ENCODE measurements around the gene POLN.

The POLN gene

DNA sequence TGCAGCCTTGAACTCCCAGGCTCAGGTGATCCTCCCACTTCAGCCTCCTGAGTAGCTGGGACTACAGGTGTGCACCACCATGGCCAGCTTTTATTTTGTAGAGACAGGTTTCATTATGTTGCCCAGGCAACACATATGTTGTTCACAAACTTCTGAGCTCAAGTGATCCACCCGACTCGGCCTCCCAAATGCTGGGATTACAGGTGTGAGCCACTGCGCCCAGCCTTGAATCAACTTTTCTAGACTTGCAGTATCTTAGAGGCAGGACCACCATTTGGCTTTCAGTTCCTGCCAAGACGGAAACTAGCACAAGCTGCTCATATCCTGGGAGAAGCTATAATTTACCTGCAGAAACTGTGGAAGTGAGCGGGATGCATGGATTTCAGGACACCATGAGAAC lies 162.9 kb downstream of the POLN start:
- DNase-seq: no peak

DNA sequence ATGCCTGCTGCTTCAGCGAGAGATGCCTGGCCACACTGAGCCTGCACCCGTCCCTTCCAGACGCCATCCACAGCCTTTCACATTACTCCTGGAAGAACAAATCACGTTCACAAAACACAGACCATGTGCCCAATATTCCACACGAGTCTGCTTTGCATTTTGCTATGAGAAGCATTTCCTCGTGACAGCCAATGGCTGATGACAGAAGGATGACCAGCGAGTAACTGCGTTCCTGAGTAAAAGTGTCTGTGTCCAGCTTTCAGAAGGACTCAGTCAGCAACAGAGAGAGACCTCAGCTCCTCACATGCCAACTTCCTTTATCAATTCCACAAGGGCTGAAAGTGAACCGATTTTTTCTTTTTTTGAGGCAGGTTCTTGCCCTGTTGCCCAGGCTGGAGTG lies 163.3 kb downstream of the POLN start:
- no peak for DNase-seq

DNA sequence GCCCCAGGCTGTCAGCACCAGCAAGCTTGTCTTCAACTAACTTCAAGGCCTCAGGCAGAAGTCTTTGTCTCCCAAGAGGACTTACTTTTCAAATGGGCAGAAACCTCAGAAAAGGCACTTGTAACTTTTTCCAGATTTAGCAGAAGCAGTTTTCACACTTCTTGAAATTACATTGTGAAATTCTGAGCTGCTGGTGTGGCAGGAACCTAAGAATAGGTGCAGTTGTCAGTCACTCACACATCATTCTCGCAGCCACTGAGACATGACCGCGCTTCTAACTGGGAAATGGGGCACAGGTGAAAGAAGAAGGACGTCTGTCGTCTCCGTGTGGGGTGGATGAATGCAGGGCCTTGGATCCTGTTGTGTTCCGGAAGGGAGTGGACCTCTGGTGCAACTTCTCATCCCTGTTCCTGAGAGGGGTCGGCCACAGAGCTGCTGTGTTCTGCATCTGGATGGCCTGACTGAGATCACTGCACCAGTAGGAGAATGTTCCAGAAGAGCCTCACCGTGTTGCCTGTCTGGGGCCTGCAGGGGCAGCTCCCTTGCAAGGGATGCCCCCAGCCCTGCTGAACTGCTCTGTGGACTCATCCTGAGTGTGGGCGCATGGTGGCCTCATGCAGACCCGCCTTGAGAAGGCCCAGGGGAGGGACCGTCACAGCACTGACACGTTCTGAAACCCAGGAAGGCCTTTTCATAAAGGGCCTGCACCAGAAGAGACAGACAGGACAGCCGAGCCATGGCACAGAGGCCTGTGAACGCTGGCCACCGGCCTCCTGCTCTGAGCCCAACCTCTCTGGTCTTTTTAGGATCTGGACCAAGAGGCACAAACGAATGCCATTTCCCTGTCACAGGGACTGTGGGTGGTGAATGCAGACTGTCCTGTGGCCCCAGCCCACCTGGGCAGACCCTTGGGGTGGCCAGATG lies 164.1 kb downstream of the POLN start:
- no peak for DNase-seq

DNA sequence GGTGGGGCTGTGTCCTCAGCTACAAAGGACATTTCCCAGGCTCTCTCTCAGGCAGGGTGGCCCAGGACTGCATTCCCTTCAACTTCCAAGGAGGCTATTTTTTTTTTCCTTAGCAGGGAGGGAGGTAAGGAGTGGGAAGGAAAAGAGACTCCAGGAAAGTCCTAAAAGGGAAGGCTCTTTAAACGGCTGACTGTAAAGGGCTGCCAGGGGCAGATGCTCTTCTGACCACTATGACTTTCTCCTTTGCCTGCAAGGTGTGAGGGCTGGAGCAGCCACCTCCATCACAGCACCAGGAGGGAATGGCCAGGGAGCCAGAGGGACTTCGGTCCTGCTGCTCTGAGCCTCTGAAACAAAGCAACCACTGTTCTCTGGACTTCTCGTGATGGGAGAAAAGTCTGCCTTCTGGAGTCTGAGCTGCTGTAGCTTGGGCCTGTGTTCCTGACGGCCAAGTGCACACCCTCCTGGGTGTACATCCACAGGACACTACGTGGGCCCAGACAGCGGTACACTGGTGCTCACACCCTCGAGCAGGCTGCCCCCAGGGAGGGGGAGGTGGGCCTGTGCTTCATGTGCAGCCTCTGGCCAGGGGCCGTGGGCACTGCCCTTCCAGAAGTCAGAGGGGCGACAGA lies 164.9 kb downstream of the POLN start:
- DNase-seq: no peak

DNA sequence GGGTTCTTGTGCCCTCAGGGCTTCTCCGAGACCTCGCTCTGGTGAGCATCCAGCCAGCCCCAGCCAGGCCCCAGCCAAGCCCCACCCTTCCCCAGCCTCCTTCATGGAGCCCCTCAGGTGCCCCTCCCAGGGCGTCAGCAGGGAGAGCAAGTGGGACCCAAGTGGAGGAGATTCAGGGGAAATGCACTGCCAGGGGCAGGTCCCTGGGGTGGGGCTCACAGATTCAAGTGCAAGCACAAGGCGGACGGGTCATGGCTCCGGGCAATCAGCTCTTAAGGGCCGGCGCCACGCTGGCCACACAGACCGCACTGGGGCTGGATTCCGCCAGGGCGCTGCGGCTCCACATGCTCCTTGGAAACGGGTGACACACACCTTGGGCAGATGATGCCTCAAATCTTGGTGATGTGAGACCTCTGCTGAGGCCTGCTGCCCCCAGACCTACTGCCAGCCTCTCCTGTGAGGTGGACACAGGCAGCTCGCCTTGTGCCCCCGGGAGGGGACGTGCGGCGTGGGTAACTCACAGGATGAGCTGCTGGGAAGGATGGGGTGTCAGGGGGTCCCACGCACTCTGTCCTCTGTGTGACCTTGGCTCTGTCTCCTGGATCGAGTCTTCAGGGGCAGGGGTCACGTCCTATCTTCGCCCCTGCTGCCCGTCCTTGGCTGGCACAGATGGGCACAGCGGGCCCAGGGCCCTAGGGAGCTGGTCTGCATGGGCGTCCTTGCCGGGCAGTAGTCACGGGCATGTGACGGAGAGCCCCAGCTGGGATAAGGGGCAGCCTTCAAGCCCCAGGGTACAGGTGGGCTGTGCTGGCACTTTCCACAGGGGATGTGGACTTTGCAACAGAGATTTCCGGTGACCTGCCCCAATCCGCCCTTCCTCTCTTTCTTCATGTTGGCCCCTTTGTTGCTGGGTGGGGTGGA lies 165.7 kb downstream of the POLN start:
- no peak for DNase-seq

DNA sequence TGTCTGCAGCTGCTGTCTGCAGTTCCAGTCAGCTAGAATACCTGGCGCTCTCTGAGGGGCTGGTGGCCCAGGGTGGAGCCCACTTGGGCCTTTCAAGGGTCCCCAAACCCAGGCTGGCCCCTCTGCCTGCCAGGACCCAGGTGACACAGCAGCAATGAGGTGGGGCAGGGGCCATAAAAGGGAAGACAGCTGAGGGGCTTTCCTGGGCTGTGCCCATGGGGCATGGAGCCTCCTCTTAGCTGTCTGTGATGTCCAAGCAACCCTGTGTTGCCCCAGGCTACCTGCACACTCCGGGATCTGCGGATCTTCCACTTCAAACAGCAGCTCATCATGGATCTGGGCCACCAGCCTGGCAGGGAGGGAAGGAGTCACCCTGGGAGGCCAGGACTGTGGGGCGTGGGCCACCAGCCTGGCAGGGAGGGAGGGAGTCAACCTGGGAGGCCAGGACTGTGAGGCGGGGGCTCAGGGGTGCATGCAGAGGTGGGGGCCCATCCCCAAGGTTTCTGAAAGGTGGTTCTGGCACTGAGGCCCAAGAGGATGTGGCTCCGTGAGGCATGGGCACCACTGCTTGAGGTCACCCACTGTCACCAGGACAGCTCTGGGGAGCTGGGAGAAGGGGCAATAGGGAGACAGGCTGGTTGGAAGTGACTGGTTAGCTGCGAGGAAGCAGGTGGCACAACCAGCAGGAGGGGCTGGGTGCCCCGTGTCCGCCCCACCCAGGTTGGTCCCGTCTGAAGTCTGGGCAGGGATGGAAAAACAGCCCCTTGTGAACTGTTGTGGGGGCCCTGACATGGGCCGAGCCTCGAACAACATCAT lies 166.5 kb downstream of the POLN start:
- DNase-seq: no peak

DNA sequence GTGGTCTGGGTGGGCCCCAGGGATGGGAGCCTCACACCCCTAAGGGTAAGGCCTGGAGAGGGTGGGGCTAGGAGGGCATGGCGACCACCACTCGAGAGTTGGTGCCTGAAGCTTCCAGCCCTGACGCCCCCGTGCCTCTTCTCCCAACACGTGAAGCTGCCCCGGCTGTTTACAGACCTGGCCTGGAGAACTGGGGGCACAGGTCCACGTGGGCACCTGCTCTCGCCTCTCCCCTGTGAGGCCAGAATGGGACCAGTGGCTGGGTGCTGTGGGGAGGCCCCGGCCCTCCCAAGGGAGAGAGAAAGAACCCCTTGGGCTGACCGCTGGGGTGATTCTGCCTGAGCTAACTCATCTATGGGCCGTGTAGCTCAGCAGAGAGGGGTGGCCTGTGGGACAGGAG lies 167.3 kb downstream of the POLN start:
- no peak for DNase-seq

DNA sequence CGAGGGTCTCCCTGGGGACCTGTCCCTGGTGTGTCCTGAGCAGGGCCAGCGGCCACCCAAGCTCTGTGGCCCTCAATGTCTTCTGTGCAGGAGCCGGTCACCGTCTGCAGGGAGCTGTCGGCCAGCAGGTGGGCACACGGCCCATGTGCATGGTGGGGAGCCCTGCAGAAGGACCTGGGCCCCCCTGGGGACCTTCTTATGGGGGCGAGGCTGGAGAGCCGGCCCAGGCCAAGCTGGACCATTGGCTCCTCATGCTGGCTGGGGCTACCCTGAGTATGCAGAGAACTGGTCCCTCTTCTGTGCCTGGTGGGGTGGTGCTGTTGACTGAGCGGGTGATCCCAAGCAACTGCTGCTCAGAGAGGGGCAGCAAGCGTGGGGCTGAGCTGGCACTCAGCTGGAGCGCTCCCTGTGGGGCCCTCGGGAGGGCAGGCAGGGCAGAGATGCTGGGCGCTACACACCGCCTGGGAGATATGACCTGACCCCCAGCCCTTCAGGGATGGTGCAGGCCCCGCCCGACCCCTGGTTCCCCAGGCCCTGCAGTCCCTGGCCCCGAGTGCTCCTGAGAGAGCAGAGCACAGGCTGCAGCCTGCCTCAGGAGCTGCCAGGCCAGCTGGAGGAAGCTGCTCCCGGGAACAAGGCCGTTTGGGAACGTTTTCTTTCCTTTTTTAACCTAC lies 168.0 kb downstream of the POLN start:
- no peak for DNase-seq

DNA sequence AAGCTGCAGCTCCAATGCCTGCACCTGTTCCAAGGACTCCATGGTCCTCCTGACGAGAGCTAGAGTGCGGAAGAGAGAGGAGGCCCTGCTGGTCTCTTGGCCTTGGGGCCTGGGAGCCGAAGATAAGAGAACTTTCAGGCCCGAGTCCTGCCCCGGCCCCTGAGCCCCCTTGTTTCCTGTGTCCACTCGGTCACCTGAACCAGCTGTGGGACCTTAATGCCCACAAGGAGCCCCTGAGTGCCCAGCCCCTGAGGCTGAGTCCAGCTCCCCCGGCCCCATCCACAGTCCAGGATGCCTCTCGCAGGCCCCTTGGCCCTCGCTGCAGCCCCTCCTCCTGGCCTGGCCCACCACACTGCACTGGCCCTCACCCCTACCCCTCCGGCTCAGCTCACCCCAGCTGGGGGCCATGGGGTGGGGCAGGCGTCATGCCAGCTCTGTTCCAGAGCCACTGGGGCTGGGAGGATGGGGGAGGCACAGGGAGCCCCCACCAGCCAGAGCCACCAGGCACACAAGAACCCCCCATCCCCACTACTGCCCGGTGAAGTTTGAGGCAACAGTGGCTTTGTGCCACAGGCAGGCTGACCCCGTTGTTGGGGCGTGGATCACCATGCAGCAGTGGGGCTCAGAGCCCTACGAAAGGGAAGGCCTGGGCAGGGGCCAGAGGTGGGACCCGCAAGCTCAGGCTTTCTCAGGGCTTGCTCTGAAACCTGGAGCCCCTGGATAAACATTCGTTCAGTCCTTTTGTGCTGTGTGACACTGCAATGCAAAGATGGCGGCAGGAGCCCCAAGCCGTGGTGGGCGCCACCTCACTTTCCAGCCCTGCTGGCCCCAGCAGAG lies 168.7 kb downstream of the POLN start:
- no peak for DNase-seq

DNA sequence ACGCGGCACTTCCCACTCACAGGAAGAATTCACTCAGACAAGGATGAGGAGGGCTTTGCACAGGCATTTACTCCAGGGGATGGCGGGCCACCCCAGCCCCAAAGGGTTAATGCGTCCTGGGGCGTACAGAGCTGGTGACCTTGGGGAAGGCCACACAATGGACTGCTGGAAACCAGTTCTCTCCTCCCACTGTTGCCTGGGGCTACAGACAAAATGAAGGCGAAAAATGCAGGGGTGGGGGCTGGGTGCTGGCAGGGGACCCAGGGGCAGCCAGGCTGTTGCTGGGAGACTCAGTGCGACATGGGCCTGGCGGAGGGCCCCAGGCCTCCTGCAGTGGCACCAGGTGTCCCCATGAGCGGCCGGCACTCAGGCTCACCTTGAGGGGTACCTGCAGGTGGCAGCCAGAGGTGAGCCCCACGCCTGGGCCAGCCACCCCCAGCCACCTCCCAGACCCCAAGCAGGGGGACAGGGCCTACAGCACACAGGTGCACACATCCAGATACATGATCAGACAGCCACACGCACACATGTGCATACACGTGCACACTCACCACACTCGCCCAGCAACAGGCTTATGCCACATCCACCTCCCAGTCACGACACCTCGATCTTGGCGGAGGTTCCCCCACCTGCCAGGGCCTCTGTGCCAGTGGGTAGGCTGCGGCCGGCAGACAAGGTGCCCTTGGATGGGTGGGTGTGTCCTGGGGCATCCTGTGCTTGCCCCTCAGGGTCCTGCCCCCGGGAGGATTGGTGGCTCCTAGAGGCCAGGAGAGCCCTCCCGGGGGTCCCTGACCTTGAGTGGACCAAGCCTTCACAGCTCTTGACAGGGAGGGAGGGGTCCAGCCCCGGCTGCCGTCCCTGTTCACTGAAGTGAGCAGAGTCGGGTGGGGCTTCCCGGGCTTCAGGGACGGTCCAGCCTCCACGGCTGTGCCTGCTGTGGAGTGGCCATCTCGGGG lies 169.7 kb downstream of the POLN start:
- DNase-seq: no peak

DNA sequence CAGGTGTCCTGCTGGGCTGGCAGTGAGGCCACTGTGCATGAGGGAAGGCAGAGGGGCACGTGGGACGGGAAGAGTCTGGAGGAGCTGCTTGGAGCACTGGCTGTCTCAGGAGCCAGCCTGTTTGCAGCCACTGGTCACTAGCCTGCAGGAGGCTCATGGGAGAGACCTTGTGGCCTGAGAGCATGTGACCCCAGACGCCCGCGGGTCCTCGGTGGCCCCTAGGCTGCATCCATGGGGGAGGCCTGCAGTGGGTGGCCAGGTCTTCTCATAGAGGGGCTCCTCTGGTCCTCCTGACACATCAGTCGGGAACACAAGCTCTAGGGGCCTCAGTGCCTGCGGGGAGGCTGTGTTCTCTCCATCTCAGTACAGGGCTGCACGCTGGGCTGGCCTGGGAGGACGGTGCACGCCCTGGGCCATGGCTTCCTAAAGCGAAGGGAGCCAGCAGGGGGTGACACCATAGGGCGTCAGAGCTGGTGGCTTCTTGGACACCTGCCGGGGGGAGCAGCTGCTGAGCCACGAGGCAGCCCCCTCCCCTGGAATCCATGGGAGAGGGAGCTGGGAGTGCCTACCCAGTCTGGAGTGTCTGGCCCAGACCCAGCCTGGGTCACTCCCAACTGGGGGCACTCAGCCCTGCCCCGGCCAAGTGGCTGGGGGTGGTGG lies 170.5 kb downstream of the POLN start:
- no peak for DNase-seq

DNA sequence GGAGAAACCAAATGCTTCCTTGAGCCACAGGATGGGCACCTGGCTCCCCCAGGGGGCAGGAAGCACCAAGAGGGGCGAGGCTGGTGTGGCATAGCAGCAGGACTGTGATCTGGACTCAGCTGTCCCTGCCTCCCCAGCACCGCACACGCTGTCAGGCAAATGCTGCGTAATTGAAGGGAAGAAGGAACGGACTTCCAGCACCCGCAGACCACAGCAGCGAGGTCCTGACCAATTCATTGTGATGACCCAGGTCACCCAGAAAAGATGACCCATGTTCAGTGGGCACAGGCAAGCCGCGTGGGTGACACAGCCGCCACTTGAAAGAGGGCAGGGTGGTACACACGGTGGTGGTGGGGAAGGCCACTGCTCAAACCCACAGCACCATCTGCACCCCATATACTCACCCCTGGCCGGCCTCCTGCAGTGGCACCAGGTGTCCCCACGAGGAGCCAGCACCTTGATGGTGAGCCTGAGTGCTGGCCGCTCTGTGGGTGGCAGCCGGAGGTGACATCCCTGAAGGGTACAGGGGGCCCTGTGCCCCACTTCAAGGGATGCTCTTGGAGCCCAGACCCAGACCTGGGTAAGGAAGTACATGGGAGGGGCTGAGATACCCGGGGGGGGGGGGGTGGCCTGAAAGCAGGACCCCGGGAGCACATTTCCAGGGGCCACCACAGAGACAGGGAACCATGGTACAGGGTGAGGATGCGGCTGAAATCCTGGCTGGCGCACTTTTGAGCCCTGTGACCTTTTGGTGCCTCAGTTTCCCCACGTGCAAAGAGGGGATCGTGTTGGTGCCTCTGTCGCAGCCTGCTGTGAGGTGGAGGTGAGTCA lies 171.3 kb downstream of the POLN start:
- DNase-seq: no peak

DNA sequence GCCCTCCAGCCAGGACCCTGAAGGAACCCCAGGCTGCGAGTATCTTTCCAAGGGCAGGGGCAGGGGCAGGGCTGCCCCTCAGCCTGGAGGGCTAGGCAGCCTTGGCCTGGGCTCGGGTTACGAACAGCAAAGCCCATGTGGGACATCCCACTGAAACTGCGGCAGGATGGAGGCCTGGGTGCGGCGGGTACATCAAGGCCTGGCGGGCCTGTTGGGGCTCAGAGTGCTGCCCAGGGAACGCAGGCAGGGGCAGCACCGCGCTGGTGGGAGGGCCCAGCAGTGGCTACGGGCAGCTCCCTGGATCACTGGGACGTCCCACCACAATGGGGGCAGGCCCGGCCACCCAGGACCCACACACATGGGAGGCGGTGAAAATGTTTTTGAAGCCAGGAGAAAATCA lies 171.9 kb downstream of the POLN start:
- no peak for DNase-seq

DNA sequence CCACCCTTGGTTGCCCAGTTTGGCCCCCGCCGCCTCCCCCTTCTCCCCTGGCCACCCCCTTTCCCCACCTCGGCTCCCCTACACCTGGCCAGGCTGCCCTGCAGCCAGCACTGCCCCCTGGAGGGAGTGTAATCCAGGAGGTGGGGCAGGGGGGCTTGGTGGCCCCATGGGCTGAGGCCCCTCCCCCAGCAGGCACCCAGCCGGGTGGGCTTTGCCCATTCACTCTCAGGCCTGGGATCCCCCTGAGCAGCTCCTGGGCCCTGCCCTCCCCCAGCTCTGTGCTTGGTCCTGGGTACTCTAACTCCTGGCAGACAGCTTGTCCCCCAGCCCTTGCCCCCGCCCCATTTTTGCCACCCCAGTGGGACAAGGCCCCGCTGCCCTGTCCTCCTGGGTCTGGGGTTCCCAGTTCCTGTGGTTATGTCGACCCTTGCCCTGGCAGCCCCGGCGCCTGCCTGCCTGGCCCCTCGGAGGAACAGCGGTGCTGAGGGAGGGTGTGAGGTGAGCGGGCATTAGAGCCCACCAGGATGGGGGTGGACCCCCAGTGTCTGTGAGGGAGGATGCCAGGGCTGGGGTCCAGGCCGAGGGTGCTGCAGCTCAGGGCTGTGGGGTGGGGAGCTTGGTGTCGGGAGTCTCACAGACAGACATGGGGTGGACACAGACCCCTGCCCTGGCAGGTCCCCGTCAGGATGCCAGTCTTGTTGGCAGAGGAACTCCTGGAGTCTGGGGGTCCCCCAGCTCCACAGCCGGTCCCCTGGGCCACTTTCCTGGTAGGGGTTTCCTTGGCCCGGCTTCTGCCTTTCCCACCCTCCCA lies 172.6 kb downstream of the POLN start:
- DNase-seq: no peak

DNA sequence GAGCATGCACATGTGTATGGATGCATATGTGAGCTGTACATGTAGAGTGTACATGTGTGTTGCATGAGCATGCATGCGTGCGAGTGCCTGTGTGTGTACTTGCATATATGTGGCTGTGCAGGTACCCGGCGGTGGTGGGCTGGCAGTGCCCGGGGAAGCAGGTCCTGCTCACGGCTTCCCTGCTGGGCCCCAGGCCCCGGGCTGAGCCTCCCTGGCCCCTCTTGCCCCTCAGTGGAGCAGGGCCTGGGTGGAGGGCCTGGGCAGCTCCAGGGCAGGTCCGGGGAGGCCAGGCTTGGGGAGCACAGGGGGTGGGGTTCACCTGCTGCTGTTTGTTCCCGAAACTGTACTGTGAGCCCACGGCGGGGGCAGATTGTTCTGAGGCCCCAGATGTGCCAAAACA lies 173.4 kb downstream of the POLN start:
- no peak for DNase-seq

DNA sequence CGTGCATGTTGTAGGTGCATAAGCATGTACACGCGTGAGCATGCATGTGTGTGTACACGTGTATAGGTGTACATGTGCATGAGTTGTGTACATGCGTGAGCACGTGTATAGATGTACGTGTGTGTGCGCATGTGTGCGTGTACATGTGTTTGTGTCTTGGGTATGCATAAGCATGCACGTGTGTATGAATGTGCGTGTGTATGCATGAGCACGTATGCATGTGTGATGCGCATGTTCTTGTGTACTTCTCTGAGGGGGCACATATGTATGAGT lies 173.8 kb downstream of the POLN start:
- DNase-seq: no peak

DNA sequence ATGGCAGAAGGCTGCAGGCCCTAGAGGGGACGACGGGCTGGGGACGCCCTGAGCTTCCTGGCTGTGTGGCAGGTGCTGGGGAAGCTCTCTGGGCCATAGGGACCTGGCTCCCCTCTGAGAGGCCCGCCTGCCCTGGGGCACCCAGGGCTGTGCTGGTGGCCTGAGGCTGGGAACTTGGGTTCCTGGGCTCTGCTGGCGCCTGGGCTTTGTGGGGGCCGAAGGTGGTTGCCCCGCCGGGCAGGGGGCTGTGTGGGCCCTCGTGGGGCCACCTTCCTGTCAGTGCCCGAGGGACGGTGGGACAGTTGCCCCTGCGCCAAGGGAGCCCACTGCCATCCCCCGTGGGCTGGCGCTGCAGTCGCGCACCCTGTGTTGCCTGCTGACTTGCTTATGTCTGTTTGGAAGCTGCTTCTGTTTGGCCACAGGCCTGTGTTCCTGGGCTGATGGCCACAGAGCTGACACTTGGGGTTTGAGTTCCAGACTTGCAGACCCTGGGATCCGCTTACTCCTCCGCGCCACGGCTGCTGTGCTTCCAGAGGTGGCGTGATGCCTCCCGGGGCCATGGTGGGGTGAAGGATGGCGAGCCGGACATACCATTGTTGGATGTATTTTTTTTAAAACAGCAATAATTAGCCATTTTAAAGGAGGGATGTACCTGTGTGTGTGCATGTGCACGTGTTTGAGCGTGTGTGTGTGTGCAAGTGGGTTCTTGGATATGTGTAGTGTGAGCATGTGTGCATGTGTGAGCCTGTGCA lies 174.3 kb downstream of the POLN start:
- no peak for DNase-seq
